NK-92 treated with Interleukin-12 subunit alpha and Interleukin-12 subunit beta, amount 100 ng/mL, for 24 hours (cell line): ENCODE data around the gene SLC5A10.

Source experiments
- DNase-seq: peaks from one replicate; lab custom pipeline; 2025; lab: John Stamatoyannopoulos, UW

The SLC5A10 gene

DNA sequence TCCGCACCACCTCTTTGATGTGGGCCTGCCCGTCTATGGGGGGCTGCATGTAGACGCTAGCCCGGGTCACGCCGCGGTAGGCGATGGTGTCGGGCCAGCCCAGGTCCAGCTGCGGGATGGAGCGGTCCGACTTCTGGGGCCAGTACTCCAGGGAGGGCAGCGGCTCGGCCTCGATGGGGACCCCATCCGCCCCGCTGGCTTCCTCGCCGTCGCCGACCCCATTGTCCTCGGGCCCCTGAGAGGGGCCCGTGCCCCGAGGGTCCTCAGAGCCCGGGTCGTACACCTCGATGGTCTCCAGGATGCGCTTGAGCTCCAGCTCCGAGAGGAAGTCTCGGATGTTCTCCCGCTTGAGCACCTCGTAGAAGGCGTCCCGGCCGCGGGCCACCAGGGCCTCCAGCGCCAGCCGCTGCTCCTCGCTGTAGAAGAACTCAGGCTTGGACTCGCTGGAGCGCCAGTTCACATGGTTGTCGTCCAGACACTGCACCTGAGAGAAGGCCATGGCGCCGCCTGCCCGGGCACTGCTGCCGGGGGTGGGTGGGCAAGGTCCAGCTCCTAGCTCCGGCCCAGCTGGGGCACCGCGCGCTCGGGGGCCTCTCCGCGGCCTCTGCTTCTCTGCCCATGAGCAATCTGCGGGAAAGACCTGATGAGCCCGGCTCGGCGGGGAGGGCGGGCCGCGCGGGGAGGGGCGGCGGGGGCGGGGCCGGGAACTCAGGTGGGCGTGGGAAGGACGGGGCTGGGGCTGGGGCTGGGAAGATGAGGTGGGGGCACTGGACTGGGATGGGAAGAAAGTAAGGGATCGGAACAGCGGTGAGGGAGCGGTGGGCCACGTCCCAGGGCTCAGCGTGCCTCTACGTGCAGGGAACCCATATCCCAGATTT, 51.8 kb downstream of the SLC5A10 start:
- DNase-seq: no peak

DNA sequence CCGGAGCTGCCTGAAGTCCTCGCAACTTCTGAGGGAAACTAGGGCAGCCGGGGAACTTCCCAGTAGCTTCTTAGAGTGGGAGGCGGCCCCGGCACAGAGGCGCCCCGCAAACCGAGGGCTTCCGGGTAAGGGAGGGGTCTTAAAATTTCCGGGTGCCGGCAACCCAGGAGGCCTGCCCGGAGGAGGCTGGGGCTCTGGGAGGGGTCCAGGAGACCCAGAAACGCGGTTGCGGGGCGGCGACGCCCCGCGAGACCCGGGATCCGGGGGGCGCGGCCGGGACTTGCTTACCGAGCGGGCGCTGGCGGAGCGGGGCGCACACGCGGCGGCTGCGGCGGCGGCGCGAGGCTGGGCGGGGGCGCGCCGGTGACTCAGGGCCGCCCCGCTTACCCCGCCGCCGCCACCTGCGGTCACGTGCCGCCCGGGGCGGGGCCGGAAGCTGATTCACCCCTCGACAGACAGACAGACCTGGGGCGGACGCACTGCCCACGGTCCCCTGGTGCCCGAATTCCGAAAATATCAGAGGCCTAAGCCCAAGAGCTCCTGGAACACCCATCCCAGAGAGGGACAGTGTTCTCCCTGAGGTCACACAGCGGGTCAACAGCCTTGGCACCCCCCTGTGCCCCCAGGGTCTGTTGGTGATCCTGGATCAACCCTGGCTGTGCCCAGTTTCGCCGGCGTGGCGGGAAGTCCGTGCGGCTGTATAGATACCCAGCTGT, 52.6 kb downstream of the SLC5A10 start, which contains the start of gene FAM83G:
Gene FAM83G (minus strand): TSS at position 344 of the 716 bp plus-strand sequence. CDS start 723 bp downstream, outside the sequence.
- DNase-seq: no peak

DNA sequence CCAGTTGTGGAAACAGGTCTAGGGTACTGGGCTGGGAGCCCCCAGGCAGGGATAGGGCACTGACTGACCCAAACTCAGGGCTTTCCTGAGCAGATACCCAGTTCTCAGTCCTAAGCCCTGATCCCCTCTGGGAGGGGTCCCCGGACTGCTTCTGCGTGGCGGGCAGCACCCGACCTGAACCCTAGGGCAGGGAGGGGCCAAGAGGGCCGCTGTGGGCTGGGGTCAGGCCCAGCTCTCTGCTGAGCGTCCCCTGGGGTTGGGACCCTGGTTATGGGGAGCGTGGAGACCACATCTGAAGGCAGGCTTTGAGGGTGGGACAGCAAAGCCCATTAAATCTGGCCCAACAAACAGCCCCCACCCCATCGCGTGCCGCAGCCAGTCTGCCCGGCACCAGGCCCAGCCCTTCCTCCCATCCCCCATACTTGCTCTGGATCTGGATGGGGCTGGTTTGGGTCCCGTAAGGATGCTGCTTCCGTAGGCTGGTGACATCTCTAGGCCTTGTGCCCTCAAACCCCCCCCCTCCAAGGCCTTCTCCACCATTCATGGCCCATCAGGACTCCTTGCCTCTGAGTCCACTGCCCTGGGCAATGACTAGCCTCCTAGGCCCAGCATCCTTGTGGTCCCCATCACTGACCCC, 53.3 kb downstream of the SLC5A10 start:
- DNase-seq: no peak

DNA sequence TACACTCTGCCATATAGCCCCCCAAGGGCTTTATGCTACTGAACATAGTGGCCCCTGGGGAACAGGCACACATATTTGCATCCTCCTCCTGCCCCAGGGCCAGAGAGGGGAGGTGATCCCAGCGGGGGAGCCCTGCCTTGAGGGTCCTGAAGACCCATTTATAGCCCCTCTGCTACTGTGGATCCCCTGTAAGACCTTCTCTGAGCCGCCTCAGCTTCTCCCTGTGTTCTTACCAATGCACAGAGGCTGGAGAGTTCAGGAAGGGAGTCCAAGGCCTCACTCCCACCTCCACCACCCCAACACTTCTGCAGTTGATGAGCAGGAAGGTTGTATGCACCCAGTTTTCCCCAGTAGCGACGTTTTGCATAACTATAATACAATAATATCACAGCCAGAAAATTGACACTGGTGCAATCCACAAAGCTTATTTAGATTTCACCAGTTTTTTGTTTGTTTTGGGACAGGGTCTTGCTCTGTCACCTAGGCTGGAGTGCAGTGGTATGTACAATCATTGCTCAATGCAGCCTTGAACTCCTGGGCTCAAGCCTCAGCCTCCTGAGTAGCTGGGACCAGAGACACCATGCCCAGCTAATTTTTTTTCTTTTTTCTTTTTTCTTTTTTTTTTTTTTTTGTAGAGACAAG, 53.9 kb downstream of the SLC5A10 start:
- DNase-seq: no peak

DNA sequence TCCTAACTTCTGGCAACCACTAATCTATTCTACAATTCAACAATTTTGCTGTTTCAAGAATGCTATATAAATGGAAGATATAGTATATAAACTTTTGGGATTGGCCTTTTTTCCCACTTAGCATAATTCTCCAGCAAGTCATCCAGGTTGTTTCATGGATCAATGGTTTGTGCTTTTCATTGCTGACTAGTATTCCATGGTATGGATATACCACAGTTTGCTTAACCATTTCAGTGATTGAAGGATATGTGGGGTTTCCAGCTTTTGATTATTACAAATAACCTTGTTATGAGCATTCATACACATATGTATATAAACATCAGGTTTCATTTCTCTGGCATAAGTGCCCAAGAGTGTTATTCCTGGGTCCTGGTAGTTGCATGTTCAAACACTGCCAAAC, 54.7 kb downstream of the SLC5A10 start:
- no peak for DNase-seq

DNA sequence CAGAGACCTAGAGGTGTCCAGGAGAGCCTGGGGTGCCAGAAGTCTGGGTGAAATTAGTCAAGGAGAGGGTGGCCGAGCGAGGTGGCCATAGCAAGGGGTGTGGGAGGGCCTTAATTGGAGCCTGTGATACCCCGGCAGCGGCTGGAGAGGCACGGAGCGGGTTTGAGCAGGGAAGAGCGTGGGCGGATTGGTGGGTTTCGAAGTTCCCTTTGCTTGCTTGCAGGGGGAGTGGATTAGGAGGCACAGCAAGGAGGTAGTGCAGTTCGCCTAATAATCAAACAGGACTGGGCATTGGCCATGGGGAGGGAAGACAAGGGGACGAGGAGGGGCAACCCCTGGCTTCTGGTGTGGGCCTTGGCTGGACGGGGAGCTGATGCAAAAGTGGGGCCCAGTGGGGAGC, 58.0 kb downstream of the SLC5A10 start:
- DNase-seq: no peak

DNA sequence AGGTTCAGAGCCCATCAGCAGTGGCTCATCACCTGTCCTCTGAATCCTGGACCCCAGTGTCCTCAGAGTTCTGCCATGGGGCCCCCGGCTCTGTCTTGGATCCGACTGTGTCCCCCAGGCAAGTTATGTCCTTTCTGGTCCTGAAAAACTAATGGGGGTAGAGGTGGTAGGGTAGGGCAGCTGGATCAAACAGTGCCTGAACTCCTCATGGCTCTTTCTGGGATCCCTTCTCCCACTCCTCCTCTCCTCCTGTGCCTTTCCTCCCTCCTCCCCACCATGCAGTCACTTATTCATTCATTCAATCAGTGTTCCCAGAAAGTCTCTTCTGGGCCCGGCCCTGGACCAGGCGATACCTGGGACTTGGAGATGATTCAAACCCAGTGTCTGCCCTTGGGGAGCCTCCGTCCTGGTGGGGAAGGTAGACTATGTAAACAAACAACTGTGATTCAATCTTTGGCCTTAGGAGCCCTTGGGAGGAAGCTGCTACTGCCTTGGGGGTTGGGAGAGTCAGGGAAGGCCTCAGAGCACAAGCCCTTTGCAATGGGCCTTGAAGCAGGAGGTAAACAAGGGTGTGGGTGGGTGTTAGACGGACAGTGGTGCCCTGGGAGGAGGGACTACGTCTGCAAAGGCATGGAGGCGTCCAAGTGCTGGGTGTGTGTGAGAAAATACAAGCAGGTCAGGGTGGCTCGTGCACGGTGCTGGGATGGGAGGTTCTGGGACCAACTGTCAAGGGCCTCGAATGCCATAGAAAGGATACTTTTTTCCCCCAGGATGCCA, 59.0 kb downstream of the SLC5A10 start:
- DNase-seq: no peak

DNA sequence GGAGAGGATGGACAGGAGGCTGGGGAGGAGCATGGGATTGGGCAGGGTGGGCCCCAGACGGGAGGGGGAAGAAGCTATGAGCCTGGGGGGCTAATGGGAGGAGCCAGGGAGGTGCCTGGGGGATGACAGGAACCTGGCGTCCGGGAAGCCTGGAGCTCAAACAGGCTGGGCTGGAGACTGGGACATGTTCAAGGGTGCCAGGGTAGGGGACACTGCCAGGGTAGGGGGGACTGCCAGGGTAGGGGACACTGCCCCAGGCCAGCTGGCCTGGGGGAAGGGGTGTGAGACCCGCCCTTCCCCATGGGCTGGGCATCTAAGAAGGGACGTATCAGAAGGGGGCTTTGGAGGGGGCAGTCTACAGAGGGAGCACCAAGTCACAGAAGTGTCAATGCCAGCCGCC, 59.6 kb downstream of the SLC5A10 start:
- no peak for DNase-seq

DNA sequence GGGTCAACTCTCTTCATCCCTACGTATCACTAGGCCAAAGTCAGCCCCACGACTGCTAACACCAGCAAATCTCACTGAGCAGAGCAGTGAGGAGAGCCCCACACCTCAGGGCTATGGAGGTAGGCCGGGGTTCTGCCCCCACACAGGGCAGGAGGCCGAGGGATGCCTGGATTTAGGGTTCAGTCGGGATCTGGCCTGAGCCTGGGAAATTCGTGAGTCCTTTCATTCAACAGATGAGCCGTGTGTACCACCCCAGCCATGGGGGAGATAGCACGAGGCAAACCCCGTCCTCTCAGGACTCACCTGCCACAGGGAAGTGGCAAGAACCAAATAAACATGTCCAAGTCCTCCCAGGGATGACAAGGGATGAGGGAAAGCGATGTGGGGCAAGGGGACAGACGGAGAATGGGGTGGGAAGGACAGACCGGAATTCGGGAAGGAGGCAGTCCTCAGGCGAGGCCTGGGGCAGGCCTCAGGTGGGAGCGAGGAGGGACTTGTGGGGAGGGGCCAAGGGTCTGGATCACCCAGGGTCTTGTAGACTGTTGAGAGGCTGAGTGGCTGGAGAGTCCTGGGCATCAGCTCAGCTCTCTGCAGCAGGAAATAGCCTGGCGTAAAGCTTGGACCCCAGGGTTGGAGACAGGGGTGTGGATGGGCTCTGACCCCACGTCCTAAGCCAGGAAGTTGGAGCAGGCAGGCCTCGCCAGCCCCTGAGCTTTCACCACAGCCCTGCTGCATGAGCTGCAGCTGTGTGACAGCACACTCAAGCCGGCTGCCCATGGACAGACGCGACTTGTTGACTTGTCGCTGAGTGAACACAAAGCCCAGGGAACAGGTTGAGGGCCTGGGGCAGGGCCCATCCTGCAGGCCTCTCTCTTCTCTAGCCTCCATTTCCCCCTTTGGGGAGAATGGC, 60.5 kb downstream of the SLC5A10 start:
- DNase-seq: no peak

DNA sequence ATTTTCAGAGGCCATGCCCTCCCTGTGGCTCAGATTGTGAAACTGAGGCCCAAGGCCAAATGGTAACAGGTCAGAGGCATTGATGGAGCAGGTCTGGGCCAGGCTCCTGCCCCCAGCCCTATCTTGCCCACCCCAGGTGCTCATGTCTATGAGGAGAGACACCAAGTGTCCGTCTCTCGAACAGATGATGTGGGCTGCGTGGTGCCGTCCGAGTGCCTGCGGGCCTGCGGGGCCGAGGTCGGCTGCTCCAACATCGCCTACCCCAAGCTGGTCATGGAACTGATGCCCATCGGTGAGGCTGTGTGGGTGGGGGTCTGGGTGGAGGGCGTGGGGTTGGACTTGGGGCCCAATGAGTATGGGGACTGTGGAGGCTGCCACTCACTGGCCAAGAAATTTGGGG, 61.3 kb downstream of the SLC5A10 start:
- no peak for DNase-seq

DNA sequence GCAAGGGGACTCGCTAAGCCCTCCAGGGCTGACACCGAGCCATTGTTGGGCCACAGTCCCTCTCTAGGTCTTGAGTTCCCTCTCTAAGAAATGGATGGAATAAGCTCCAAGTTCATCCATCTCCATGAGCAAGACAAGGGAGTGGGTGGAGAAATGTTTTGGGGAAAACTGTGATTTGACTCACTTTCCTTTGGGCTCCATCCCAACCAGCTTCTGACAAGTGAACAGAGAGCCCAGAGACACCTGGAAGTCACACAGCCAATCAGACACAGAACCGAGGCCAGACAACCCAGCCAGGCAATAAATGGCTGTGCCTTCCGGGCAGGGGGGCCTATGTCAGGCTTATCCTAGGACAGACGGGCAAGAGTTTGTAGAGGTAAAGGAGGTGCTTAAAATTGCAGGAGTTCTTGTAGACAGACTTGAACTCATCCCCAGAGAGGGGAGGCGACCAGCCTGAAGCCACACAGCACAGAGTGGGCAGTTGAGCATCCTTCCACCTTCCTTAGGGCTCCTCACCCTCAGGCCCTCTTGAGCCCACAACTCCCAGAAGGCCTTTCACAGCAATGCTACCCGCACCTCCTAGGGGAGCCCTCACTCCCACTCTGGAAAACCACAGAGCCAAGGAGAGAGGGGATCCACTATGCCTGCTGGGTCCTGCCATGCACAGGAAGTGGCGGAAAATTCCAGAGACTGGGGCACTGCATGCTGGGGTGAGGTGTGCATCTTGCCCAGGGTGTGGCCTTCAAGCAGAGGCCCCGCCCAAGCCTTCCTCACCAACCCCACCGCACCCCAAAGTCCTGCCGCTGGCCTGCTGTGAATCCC, 62.1 kb downstream of the SLC5A10 start:
- DNase-seq: no peak

DNA sequence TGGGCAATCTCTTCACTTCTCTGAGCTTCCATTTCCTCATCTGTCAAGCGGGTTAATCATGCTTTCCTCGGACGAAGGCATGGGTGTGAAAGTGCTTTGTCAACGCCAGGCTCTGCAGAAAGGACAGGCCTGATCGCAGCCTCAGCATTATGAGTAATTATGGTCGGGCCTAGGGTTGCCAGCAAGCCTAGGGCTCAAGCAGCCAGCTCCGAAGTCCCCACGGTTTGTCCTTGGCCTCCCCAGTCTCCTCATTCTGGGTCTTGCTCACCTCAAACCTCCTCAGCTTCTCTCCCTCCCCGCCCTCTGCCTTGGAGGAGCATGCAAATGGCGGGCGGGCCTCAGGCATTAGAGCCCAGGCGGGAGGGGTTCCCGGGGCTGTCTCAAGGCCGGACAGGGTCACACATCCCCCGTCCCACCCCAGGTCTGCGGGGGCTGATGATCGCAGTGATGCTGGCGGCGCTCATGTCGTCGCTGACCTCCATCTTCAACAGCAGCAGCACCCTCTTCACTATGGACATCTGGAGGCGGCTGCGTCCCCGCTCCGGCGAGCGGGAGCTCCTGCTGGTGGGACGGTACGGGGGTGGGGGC, 62.8 kb downstream of the SLC5A10 start:
- DNase-seq: no peak

DNA sequence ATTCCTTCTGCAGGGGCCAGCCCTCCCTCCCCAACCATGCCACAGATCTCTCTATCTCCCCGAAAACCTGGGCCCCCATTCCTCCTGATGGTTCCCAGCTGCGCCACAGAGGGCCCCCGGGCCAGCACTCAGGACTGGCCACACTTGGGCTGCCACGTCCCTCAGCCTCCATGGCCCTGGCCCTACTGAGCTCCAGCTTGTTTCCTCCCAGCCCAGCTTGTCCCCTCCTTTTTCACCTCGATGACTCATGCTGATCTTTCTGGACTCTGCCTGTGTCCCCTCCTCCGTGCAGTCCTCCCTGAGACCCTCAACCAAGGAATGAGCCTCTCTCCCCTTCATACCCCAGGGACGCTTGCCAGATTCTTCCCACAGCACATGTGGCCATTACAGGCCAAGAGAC, 63.5 kb downstream of the SLC5A10 start:
- no peak for DNase-seq

DNA sequence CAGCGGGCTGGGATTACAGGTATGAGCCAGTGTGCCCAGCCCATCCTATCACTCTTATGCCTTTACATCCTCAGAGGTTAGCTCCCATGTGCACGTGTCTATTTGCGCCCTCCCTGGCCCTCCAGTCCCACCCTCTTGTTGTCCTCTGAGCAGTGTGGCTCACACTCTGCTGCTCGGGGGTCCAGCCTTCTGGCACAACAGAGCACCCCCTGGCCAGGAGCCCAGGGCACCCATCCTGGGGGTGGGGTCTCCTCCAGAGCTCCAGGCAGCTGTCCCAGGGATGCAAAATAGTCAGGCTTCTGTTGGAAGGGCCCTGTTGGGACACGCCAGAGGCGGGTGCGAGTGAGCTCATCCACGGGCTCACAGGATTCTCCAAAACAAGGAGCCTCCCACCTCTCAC, 64.3 kb downstream of the SLC5A10 start:
- no peak for DNase-seq

DNA sequence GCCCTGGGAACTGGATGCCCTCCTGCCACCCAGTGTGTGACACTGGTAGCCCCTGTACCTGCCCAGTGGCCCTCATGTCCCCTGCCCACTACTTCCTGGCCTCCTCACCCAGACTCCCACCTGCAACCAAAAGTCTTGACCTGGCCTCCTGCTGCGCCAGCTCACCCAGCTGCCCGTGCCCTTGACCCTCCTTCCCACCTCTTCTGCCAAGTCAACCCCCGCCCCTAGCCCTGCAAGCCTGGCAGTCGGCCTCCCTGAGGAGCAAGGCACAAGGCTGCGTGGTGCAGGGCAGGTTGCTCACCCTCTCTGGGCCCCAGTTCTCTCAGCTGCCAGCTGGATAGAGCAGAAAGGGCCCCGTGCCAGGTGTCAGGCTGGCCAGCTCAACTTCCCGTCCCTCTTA, 64.9 kb downstream of the SLC5A10 start:
- no peak for DNase-seq

DNA sequence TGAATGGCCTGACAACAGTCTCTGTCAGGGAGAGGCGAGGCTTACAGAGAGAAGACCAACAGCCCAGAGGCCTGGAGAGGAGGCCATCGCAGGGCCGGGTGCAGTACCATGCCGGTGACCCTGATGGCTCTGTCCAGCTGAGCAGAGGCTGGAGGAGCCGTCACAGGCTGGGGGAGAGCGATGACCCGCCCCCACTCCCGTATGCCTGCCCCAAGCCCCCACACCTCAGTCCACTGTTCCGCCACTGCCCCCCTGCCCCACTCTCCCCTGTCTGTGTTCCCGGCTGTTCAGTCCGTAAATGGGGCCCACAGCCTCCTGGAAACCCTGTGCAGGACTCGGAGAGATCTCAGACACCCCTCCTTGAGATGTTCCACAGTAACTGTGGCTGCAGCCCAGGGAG, 65.4 kb downstream of the SLC5A10 start:
- DNase-seq: no peak

DNA sequence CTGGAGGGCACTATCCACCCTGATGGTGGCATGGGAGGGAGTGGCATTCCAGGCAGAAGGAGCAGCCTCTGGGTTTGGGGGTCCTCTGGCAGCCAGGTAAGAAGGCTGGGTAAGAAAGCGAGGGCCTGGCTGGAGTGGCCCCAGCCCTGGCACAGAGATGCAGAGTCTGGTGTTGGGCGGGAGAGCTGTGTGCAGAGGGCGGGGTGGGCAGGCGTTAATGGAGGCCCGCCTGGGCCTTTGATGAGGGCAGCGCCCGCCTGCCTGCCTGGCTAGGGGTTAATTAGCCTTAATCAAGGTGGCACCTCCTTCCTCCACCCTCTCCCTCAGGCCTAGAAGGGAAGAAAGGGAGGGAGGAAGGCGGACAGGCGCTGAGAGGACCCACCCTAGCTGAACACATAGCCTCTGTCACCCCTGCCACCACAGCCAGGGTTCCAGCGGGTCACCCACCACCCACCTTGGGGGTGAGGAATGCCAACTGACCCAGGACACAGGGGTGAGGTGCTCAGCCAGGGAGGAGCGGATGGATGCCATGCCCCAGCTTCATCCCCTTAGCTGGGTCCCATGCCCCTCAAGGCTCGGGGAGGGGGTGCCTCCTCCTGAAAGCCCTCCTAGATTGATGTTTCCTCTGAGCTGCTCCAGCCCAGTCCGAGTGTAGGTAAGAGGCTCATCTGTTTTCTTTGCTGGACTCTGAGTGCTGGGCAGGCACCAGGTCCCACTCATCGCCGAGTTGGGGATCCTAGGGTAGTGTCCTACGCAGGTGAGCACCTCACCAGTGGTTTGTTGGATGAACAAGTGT, 66.0 kb downstream of the SLC5A10 start:
- no peak for DNase-seq

DNA sequence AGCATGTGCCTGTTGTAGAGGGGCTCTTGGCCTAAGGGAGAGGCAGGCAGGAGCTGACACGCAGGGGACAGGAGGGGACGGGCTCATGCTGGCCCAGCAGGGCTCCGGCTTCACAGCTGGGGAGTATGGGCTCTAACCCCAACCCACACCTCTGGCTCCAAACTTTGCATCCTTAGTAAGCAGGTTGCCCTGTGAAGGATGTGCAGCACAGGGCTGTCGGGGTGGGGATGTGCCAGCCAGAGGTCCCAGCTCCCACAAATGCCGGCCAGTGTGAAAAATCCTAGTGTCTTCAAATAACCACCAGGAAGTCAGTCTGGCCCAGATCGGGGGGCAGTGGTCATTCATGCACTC, 66.6 kb downstream of the SLC5A10 start:
- no peak for DNase-seq
